Measurements from ENCODE around the gene SVOP. TPM values are rescaled to one million over a fixed set of nuclear protein-coding genes. Genes with fewer than 3 reads are reported as not detected.
"Not testable (repeated sequence)": the region's sequence is repeated elsewhere in the genome, so short reads cannot be mapped to it uniquely, and the experiment has no call there.

The SVOP gene
- total and polyA plus RNA-seq, 9 donors: 0.02 to 0.65 (median 0.19) TPM

- not testable (repeated sequence) for H3K27me3 ChIP-seq (ENCODE audit: control insufficient read depth, insufficient read depth, low read length); H3K4me3 ChIP-seq (ENCODE audit: low read length); H3K9me3 ChIP-seq (replicated peaks; ENCODE audit: control insufficient read depth, low read depth, low read length); H3K36me3 ChIP-seq (ENCODE audit: control insufficient read depth, insufficient read depth, low read length); DNase-seq; H3K27ac ChIP-seq (ENCODE audit: low read length)
- 71% methylated on average over 2 of the region's 6 CpGs for WGBS (ENCODE audit: insufficient coverage)
- H3K4me1 ChIP-seq (ENCODE audit: control insufficient read depth, insufficient read depth, low read length): peaks cover 17% of the 10 kb centered on the region
Observed at GRCh38 chr12:108859141-108859922, 161.5 kb downstream of the SVOP start.

DNA sequence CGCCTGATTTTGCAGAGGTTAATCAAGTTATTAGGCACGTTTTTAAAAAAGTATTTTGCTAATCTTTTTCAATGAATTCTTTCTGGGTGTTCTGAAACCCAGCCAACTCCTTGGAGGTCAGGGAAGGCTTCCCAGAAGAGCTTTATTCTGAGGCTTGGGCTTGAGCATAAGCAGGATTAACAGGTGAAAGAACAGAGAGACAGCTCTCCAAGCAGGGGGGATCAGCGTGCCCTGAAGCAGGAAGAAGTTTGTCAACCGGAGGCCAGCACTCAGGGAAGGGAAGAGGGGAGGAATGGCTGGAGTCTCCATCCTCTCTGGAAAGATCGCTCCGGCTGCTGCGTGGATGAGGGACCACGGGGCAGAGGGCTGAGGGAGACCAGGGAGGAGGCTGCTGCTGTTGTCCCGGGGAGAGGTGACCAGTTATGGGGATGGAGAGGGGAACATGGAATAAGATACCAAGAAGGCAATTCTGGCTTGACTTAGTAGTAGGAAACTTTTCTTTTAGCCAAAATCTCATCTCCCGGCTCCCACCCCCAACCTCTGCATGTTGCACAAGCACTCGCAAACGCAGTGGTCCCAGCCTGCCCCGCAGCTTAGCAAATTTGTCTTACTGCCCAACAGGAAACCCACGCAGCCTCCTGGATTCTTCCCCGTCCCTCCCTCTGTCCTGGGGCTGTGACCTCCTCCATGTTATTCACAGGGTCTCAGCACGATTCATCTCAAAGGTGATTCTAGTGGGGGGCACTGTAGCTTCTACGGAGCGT is 162.4 kb downstream of the SVOP start:
- Histone ChIP-seq H3K9me3 (replicated peaks; ENCODE audit: control insufficient read depth, low read depth, low read length) (peaks cover 8% of the 10 kb centered on the region), H3K27me3 (ENCODE audit: control insufficient read depth, insufficient read depth, low read length) (no peaks in the 10 kb centered on the region), H3K36me3 (ENCODE audit: control insufficient read depth, insufficient read depth, low read length) (peaks cover 6% of the 10 kb centered on the region), H3K4me1 (ENCODE audit: control insufficient read depth, insufficient read depth, low read length) (peaks cover 17% of the 10 kb centered on the region), H3K27ac (ENCODE audit: low read length) (peak overlapping the region; percentile 20), H3K4me3 (ENCODE audit: low read length) (peak overlapping the region; percentile 50)
- peak; percentile 55 for DNase-seq
- 6% methylated on average over 12 of the region's 18 CpGs for WGBS (ENCODE audit: insufficient coverage)

Other genes starting within 250 kb of the SVOP start
- 7.5 TPM for gene SSH1, start 163.5 kb downstream of the SVOP start, total RNA-seq
- 10 to 100 TPM; 12.1 to 20.8 (median 16.6) TPM for gene SSH1, start 163.5 kb downstream of the SVOP start, polyA plus RNA-seq (ENCODE audit: insufficient read depth in 1 of 8, insufficient read length in 8 of 8, low replicate concordance in 1 of 8)
- gene DAO, start 141.0 kb downstream of the SVOP start, total RNA-seq: 0.09 TPM
- under 1 TPM in 6 of 8 donors, not detected in 2; 0.12 to 0.52 (median 0.19) TPM for gene DAO, start 141.0 kb downstream of the SVOP start, polyA plus RNA-seq (ENCODE audit: insufficient read depth in 1 of 8, insufficient read length in 8 of 8, low replicate concordance in 1 of 8)
- gene USP30, start 31.5 kb upstream of the SVOP start, total RNA-seq: 13.3 TPM
- 10 to 100 TPM; 10.1 to 14.8 (median 12.5) TPM for gene USP30, start 31.5 kb upstream of the SVOP start, polyA plus RNA-seq (ENCODE audit: insufficient read depth in 1 of 8, insufficient read length in 8 of 8, low replicate concordance in 1 of 8)
- gene ALKBH2, start 72.4 kb upstream of the SVOP start, total RNA-seq: 25.8 TPM
- gene ALKBH2, start 72.4 kb upstream of the SVOP start, polyA plus RNA-seq (ENCODE audit: insufficient read depth in 1 of 8, insufficient read length in 8 of 8, low replicate concordance in 1 of 8): 10 to 100 TPM; 20.3 to 32.3 (median 23.1) TPM
- 20.1 TPM for gene UNG, start 76.5 kb upstream of the SVOP start, total RNA-seq
- 10 to 100 TPM; 24.6 to 27.7 (median 26.3) TPM for gene UNG, start 76.5 kb upstream of the SVOP start, polyA plus RNA-seq (ENCODE audit: insufficient read depth in 1 of 8, insufficient read length in 8 of 8, low replicate concordance in 1 of 8)
- 10.3 TPM for gene ACACB, start 95.5 kb upstream of the SVOP start, total RNA-seq
- gene ACACB, start 95.5 kb upstream of the SVOP start, polyA plus RNA-seq (ENCODE audit: insufficient read depth in 1 of 8, insufficient read length in 8 of 8, low replicate concordance in 1 of 8): 10 to 100 TPM in 1 of 8 donors, 1 to 10 TPM in 7; 6.4 to 10.4 (median 7.8) TPM